Measurements from ENCODE around the gene ATP2A3.

Gene ATP2A3

GRCh38 chr17:3964203-3965117, at the start of gene ATP2A3:
ATP2A3 (minus strand) TSS chr17:3964437; CDS start chr17:3964291, 146 bp downstream.
- DNase-seq (ENCODE audit: low spot score) = peak; percentile 60

GRCh38 chr17:4010754-4011153, 46.5 kb upstream of the ATP2A3 start:
- no peak for DNase-seq (ENCODE audit: low spot score)

- no peak for DNase-seq (ENCODE audit: low spot score)
Measured at GRCh38 chr17:4009186-4009785, 45.0 kb upstream of the ATP2A3 start.

GRCh38 chr17:4008441-4009185, 44.4 kb upstream of the ATP2A3 start:
- DNase-seq (ENCODE audit: low spot score) = no peak

GRCh38 chr17:4008082-4008435, 43.8 kb upstream of the ATP2A3 start:
- no peak for DNase-seq (ENCODE audit: low spot score)

GRCh38 chr17:4007346-4008081, 43.3 kb upstream of the ATP2A3 start:
- no peak for DNase-seq (ENCODE audit: low spot score)

- DNase-seq (ENCODE audit: low spot score) = no peak
Measured at GRCh38 chr17:4006745-4007211, 42.5 kb upstream of the ATP2A3 start.

- no peak for DNase-seq (ENCODE audit: low spot score)
Measured at GRCh38 chr17:4006165-4006589, 41.9 kb upstream of the ATP2A3 start.

- DNase-seq (ENCODE audit: low spot score) = no peak
Measured at GRCh38 chr17:4005296-4006164, 41.3 kb upstream of the ATP2A3 start.

- DNase-seq (ENCODE audit: low spot score) = peak; percentile 49
Measured at GRCh38 chr17:4004517-4005295, 40.5 kb upstream of the ATP2A3 start.

- no peak for DNase-seq (ENCODE audit: low spot score)
Measured at GRCh38 chr17:4003501-4004421, 39.5 kb upstream of the ATP2A3 start.

GRCh38 chr17:4003131-4003500, 38.9 kb upstream of the ATP2A3 start:
- no peak for DNase-seq (ENCODE audit: low spot score)

GRCh38 chr17:4001048-4001590, 36.9 kb upstream of the ATP2A3 start:
- no peak for DNase-seq (ENCODE audit: low spot score)

GRCh38 chr17:3998436-3998835, 34.2 kb upstream of the ATP2A3 start:
- no peak for DNase-seq (ENCODE audit: low spot score)

- DNase-seq (ENCODE audit: low spot score) = no peak
Measured at GRCh38 chr17:3995067-3995466, 30.8 kb upstream of the ATP2A3 start.

GRCh38 chr17:3994221-3994576, 30.0 kb upstream of the ATP2A3 start:
- no peak for DNase-seq (ENCODE audit: low spot score)

GRCh38 chr17:3993493-3994220, 29.4 kb upstream of the ATP2A3 start:
- DNase-seq (ENCODE audit: low spot score) = no peak

GRCh38 chr17:3992370-3992769, 28.1 kb upstream of the ATP2A3 start:
- DNase-seq (ENCODE audit: low spot score) = no peak

All from CD4-positive, alpha-beta T cell treated with Interleukin-2 at 100 ng/mL for 4 hours (primary cell).